ENCODE measurements around the gene THEMIS. TPM values are rescaled to one million over a fixed set of nuclear protein-coding genes. Genes with fewer than 3 reads are reported as not detected.
"Not testable (repeated sequence)": the region's sequence is repeated elsewhere in the genome, so short reads cannot be mapped to it uniquely, and the experiment has no call there.

THEMIS gene
- total RNA-seq, 1 donor from 2014 or later = 0.07 TPM

- Mint-ChIP-seq H3K4me1 (ENCODE audit: low read depth, unreplicated experiment) (no peaks in the 10 kb centered on the region), H3K9me3 (ENCODE audit: unreplicated experiment) (peaks cover 2% of the 10 kb centered on the region), H3K27ac (ENCODE audit: unreplicated experiment) (no peak overlapping the region), H3K4me3 (ENCODE audit: unreplicated experiment) (no peak overlapping the region), H3K27me3 (ENCODE audit: low read depth, unreplicated experiment) (peaks cover 2% of the 10 kb centered on the region), H3K36me3 (ENCODE audit: low read depth, unreplicated experiment) (no peaks in the 10 kb centered on the region)
- no peaks in the 10 kb centered on the region for H3K27me3 ChIP-seq (ENCODE audit: insufficient read depth, low read length)
- H3K4me1 ChIP-seq (ENCODE audit: insufficient read depth, low read length) = no peaks in the 10 kb centered on the region
- H3K79me2 ChIP-seq (ENCODE audit: insufficient read depth, low read length) = no peaks in the 10 kb centered on the region
- DNase-seq (ENCODE audit: low read depth) = no peak
- no peaks in the 10 kb centered on the region for H3K36me3 ChIP-seq (ENCODE audit: insufficient read depth, low read length)
- TF ChIP-seq CTCF (IDR thresholded peaks at IDR 0.05; ENCODE audit: insufficient read depth, low read depth, low read length) (no peak), EZH2 (IDR thresholded peaks at IDR 0.05; ENCODE audit: insufficient read depth, low read length) (no peak)
- no peak overlapping the region for H3K9ac ChIP-seq (ENCODE audit: low read length)
- no peak for FAIRE-seq
- no peak overlapping the region for H3K4me3 ChIP-seq (ENCODE audit: insufficient read depth, low read depth, low read length)
- no peak overlapping the region for H3K27ac ChIP-seq (ENCODE audit: low read depth, low read length)
- no peak overlapping the region for H2AFZ ChIP-seq (ENCODE audit: low read depth, low read length)
- H3K9me3 ChIP-seq (ENCODE audit: insufficient read depth, low read depth, low read length) = no peaks in the 10 kb centered on the region
- no peak overlapping the region for H3K4me2 ChIP-seq (ENCODE audit: low read length)
- H4K20me1 ChIP-seq (ENCODE audit: insufficient read depth, low read length) = no peaks in the 10 kb centered on the region
Measured at GRCh38 chr6:127786109-127786508, 114.7 kb downstream of the THEMIS start.

DNA sequence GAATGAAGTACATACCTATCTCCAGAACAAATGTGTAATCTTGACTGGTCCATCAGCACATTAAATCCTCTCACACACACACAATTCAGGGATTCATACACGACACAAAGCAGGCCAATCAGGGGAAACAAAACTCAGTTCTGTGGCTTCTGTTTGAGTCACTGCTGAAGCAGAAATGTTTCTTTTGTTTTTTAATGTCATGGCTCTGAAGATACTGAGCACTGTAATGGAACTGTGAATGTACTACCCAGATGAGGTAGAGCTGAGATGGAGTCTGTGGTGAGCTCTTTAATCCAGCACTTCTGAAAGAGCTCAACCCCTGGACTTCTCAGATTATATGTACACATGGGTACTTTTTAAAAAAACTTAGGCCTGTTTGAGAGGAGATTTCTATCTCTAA, 116.4 kb downstream of the THEMIS start:
- Mint-ChIP-seq H3K4me3 (ENCODE audit: unreplicated experiment) (no peak overlapping the region), H3K9me3 (ENCODE audit: unreplicated experiment) (peaks cover 2% of the 10 kb centered on the region), H3K27ac (ENCODE audit: unreplicated experiment) (no peak overlapping the region), H3K36me3 (ENCODE audit: low read depth, unreplicated experiment) (no peaks in the 10 kb centered on the region), H3K4me1 (ENCODE audit: low read depth, unreplicated experiment) (no peaks in the 10 kb centered on the region), H3K27me3 (ENCODE audit: low read depth, unreplicated experiment) (peaks cover 2% of the 10 kb centered on the region)
- no peak for DNase-seq (ENCODE audit: low read depth)
- H2AFZ ChIP-seq (ENCODE audit: low read depth, low read length) = no peak overlapping the region
- no peaks in the 10 kb centered on the region for H3K4me1 ChIP-seq (ENCODE audit: insufficient read depth, low read length)
- TF ChIP-seq CTCF (IDR thresholded peaks at IDR 0.05; ENCODE audit: insufficient read depth, low read depth, low read length) = no peak
- no peak for TF ChIP-seq EZH2 (IDR thresholded peaks at IDR 0.05; ENCODE audit: insufficient read depth, low read length)
- H3K9ac ChIP-seq (ENCODE audit: low read length) = no peak overlapping the region
- H3K27ac ChIP-seq (ENCODE audit: low read depth, low read length) = no peak overlapping the region
- no peaks in the 10 kb centered on the region for H3K27me3 ChIP-seq (ENCODE audit: insufficient read depth, low read length)
- no peaks in the 10 kb centered on the region for H4K20me1 ChIP-seq (ENCODE audit: insufficient read depth, low read length)
- no peaks in the 10 kb centered on the region for H3K79me2 ChIP-seq (ENCODE audit: insufficient read depth, low read length)
- FAIRE-seq = no peak
- H3K36me3 ChIP-seq (ENCODE audit: insufficient read depth, low read length) = no peaks in the 10 kb centered on the region
- H3K4me3 ChIP-seq (ENCODE audit: insufficient read depth, low read depth, low read length) = no peak overlapping the region
- H3K4me2 ChIP-seq (ENCODE audit: low read length) = no peak overlapping the region
- H3K9me3 ChIP-seq (ENCODE audit: insufficient read depth, low read depth, low read length) = no peaks in the 10 kb centered on the region

DNA sequence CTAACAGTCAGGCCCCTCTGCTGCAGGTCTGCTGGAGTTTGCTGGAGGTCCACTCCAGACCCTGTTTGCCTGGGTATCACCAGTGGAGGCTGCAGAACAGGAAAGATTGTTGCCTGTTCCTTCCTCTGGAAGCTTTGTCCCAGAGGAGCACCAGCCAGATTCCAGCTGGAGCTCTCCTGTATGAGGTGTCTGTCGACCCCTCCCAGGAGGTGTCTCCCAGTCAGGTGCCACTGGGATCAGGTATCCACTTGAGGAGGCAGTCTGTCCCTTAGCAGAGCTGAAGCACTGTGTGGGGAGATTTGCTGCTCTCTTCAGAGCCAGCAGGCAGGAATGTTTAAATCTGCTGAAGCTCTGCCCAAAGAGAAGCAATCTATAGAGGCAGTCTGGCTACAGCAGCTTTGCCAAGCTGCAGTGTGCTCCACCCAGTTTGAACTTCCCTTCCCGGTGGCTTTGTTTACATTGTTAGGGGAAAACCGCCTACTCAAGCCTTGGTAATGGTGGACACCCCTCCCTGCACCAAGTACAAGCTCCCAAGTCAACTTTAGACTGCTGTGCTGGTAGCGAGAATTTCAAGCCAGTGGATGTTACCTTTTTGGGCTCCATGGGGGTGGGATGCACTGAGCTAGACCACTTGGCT, 119.1 kb downstream of the THEMIS start:
- not testable (repeated sequence) for H3K36me3 ChIP-seq (ENCODE audit: insufficient read depth, low read length); FAIRE-seq; H3K36me3 Mint-ChIP-seq (ENCODE audit: low read depth, unreplicated experiment); H3K4me1 Mint-ChIP-seq (ENCODE audit: low read depth, unreplicated experiment); H3K4me2 ChIP-seq (ENCODE audit: low read length); H4K20me1 ChIP-seq (ENCODE audit: insufficient read depth, low read length); DNase-seq (ENCODE audit: low read depth); H3K4me1 ChIP-seq (ENCODE audit: insufficient read depth, low read length); H3K9me3 ChIP-seq (ENCODE audit: insufficient read depth, low read depth, low read length); H3K4me3 Mint-ChIP-seq (ENCODE audit: unreplicated experiment); H2AFZ ChIP-seq (ENCODE audit: low read depth, low read length); H3K79me2 ChIP-seq (ENCODE audit: insufficient read depth, low read length); H3K27me3 ChIP-seq (ENCODE audit: insufficient read depth, low read length); H3K4me3 ChIP-seq (ENCODE audit: insufficient read depth, low read depth, low read length); H3K27me3 Mint-ChIP-seq (ENCODE audit: low read depth, unreplicated experiment); H3K9me3 Mint-ChIP-seq (ENCODE audit: unreplicated experiment); H3K9ac ChIP-seq (ENCODE audit: low read length); H3K27ac ChIP-seq (ENCODE audit: low read depth, low read length); H3K27ac Mint-ChIP-seq (ENCODE audit: unreplicated experiment)

Measured in astrocyte (in vitro differentiated cells and primary cell).